OCI-LY7 (cell line): ENCODE data around the gene BICD1. TPM values are rescaled to one million over a fixed set of nuclear protein-coding genes. Genes with fewer than 3 reads are reported as not detected.

ENCODE experiments used
- BruUV-seq: library from RNA; stranded (reverse); fragments of 400-500 nt; replicated peaks from 2 replicates; lab custom pipeline; 2021; lab: Mats Ljungman, UMichigan
- CTCF ChIA-PET: fragments of 300-600 bp; sonication (Branson Sonifier 250); formaldehyde crosslinking; loops from one replicate; lab custom pipeline; 2022; ENCODE audit warnings: antibody characterized with exemption; ENCODE audit not compliant: unreplicated experiment; lab: Charles Lee
- POLR2A ChIA-PET: fragments of 300-600 bp; sonication (Branson Sonifier 250); formaldehyde crosslinking; loops from one replicate; lab custom pipeline; 2022; ENCODE audit warnings: antibody characterized with exemption; lab: Charles Lee
- DNase-seq: peaks from one replicate; pipeline ENCODE4 v3.0.0-alpha.2; 2015; ENCODE audit warnings: low spot score
- H2AFZ ChIP-seq: fragments of 200-600 bp; sonication (generic), shearing (Covaris generic); 2 replicates; pipeline ENCODE4 v1.6.1; 2014; ENCODE audit warnings: mild to moderate bottlenecking, antibody characterized with exemption, low read length, moderate library complexity
- H3K27ac ChIP-seq: fragments of 200-600 bp; sonication (generic); 2 replicates; pipeline ENCODE4 v1.5.1; 2014; ENCODE audit warnings: mixed run types, low read depth, mild to moderate bottlenecking, moderate library complexity, low read length, inconsistent platforms; ENCODE audit not compliant: poor library complexity, severe bottlenecking
- H3K36me3 ChIP-seq: fragments of 200-600 bp; sonication (generic); 2 replicates; pipeline ENCODE4 v1.6.1; 2014; ENCODE audit warnings: mild to moderate bottlenecking, antibody characterized with exemption, low read length, moderate library complexity, mixed read lengths; ENCODE audit not compliant: insufficient read depth
- H3K4me1 ChIP-seq: fragments of 200-600 bp; sonication (generic); 2 replicates; pipeline ENCODE4 v1.5.1; 2014; ENCODE audit warnings: mild to moderate bottlenecking, low read length; ENCODE audit not compliant: insufficient read depth, poor library complexity, severe bottlenecking
- H3K4me2 ChIP-seq: fragments of 200-600 bp; sonication (generic); 2 replicates; pipeline ENCODE4 v1.6.1; 2014; ENCODE audit warnings: mild to moderate bottlenecking, low read length
- H3K4me3 ChIP-seq: fragments of 200-600 bp; sonication (generic); 2 replicates; pipeline ENCODE4 v1.5.1; 2014; ENCODE audit warnings: mild to moderate bottlenecking, low read depth, low read length; ENCODE audit not compliant: poor library complexity, severe bottlenecking
- H3K79me2 ChIP-seq: fragments of 200-600 bp; sonication (generic); 2 replicates; pipeline ENCODE4 v1.6.1; 2016; ENCODE audit warnings: low read depth, mild to moderate bottlenecking, low read length, moderate library complexity, mixed read lengths; ENCODE audit not compliant: insufficient read depth
- H3K9me2 ChIP-seq: fragments of 200-600 bp; sonication (generic); 2 replicates; pipeline ENCODE4 v1.6.1; 2016; ENCODE audit warnings: mild to moderate bottlenecking, low read length, mixed read lengths; ENCODE audit not compliant: insufficient read depth
- H3K9me3 ChIP-seq: fragments of 200-600 bp; sonication (generic); 2 replicates; pipeline ENCODE4 v1.6.1; 2014; ENCODE audit warnings: mild to moderate bottlenecking, mixed run types, low read length, mixed read lengths
- H4K20me1 ChIP-seq: fragments of 200-600 bp; sonication (generic); 2 replicates; pipeline ENCODE4 v1.6.1; 2014; ENCODE audit warnings: mild to moderate bottlenecking, antibody characterized with exemption, low read length, moderate library complexity, mixed read lengths; ENCODE audit not compliant: insufficient read depth
- CTCF ChIP-seq: fragments of 200-600 bp; sonication (generic); conservative IDR thresholded peaks from 2 replicates; pipeline ENCODE4 v1.5.1; 2014; ENCODE audit warnings: mild to moderate bottlenecking, antibody characterized with exemption, low read length, moderate library complexity, mixed read lengths
- EZH2phosphoT487 ChIP-seq: fragments of 200-600 bp; sonication (generic); IDR thresholded peaks from 2 replicates; pipeline ENCODE4 v1.6.1; 2018; ENCODE audit warnings: low read depth, borderline replicate concordance, mild to moderate bottlenecking, mixed run types, antibody characterized with exemption, low read length, moderate library complexity, mixed read lengths
- intact Hi-C: fragments of 100-400 bp; cut with micrococcal nuclease; formaldehyde crosslinking; loops from one replicate; pipeline ENCODE4 v1.10.0; 2022; ENCODE audit not compliant: unreplicated experiment
- total RNA-seq, 2 experiments: library from RNA; depleted of rRNA in 1 of 2; stranded (reverse); fragments of >200 nt in 1 of 2; shearing (Covaris generic) in 1 of 2; gene quantifications; 2 replicates each; pipeline ENCODE4 v1.2.3, GENCODE V29; 2014 to 2022

The BICD1 gene
- total RNA-seq, 2 experiments from 2014 or later, result 42.9 to 88.2 TPM

GRCh38 chr12:32136404-32136803 is 29.8 kb downstream of the BICD1 start:
- intact Hi-C loops, result loop anchor here (10.0 kb wide), 2 partner anchors 182 to 242 kb away; partner anchors contain the start of gene RESF1
- Histone ChIP-seq H3K9me3 (no peaks in the 10 kb centered on the region), H3K4me1 (peaks cover 90% of the 10 kb centered on the region), H3K4me3 (peak overlapping the region; percentile 25), H3K27ac (peak overlapping the region; percentile 98), H4K20me1 (no peaks in the 10 kb centered on the region), H3K4me2 (peak overlapping the region; percentile 73), H2AFZ (no peak overlapping the region), H3K36me3 (peaks cover 15% of the 10 kb centered on the region), H3K79me2 (peaks cover 82% of the 10 kb centered on the region), H3K9me2 (no peaks in the 10 kb centered on the region)
- DNase-seq, result no peak
- TF ChIP-seq CTCF (no peak), EZH2phosphoT487 (no peak)
- no TSS peak for BruUV-seq
- ChIA-PET POLR2A (interaction anchor here (0.7 to 1.2 kb wide), 3 partner anchors 13 to 29 kb away, joined by 3 to 5 read pairs (median 3); partner anchors contain the start of gene BICD1), CTCF (interaction anchor here (0.9 kb wide), 1 partner anchor 22 kb away, joined by 3 read pairs; no protein-coding TSS in a partner anchor)

GRCh38 chr12:32139064-32139421 is 32.4 kb downstream of the BICD1 start:
- peak; percentile 94 for DNase-seq
- TF ChIP-seq EZH2phosphoT487 (no peak), CTCF (no peak)
- no TSS peak for BruUV-seq
- no peaks in the 10 kb centered on the region for H3K9me2 ChIP-seq
- peak overlapping the region; percentile 63 for H3K4me3 ChIP-seq
- peak overlapping the region; percentile 73 for H3K4me2 ChIP-seq
- intact Hi-C loops, result loop anchor here (1.0 to 10.0 kb wide), 9 partner anchors 24 to 480 kb away; partner anchors contain the start of genes ETFBKMT and RESF1
- CTCF ChIA-PET, result no interaction called here
- peaks cover 87% of the 10 kb centered on the region for H3K4me1 ChIP-seq
- H2AFZ ChIP-seq, result peak overlapping the region; percentile 4; the same call in 1 of the 2 replicates
- H4K20me1 ChIP-seq, result no peaks in the 10 kb centered on the region
- peaks cover 85% of the 10 kb centered on the region for H3K79me2 ChIP-seq
- H3K27ac ChIP-seq, result peak overlapping the region; percentile 98
- POLR2A ChIA-PET, result interaction anchor here (0.5 to 2.0 kb wide), 8 partner anchors 32 to 204 kb away, joined by 3 to 12 read pairs (median 6); partner anchors contain the start of gene BICD1
- H3K9me3 ChIP-seq, result no peaks in the 10 kb centered on the region
- H3K36me3 ChIP-seq, result peaks cover 23% of the 10 kb centered on the region; the same call in 1 of the 2 replicates

GRCh38 chr12:32140877-32141276 is 34.2 kb downstream of the BICD1 start:
- POLR2A ChIA-PET, result interaction anchor here (0.6 to 1.8 kb wide), 6 partner anchors 26 to 171 kb away, joined by 3 to 5 read pairs (median 3); no protein-coding TSS in a partner anchor
- peaks cover 89% of the 10 kb centered on the region for H3K79me2 ChIP-seq
- no peaks in the 10 kb centered on the region for H3K9me2 ChIP-seq
- H3K4me3 ChIP-seq, result peak overlapping the region; percentile 63
- BruUV-seq, result no TSS peak
- H4K20me1 ChIP-seq, result no peaks in the 10 kb centered on the region
- H2AFZ ChIP-seq, result no peak overlapping the region
- no peaks in the 10 kb centered on the region for H3K9me3 ChIP-seq
- peak overlapping the region; percentile 98 for H3K27ac ChIP-seq
- no peak for TF ChIP-seq CTCF
- no peak for TF ChIP-seq EZH2phosphoT487
- peak overlapping the region; percentile 73 for H3K4me2 ChIP-seq
- intact Hi-C loops, result no loop called here
- peaks cover 88% of the 10 kb centered on the region for H3K4me1 ChIP-seq
- peaks cover 23% of the 10 kb centered on the region; the same call in 1 of the 2 replicates for H3K36me3 ChIP-seq
- CTCF ChIA-PET, result no interaction called here
- no peak for DNase-seq
